Measurements from ENCODE around the gene ARHGAP24. TPM values are rescaled to one million over a fixed set of nuclear protein-coding genes. Genes with fewer than 3 reads are reported as not detected.

Gene ARHGAP24
- total RNA-seq, 2 donors from 2014 or later, result 66.8 to 85.6 TPM

GRCh38 chr4:85430226-85430625 lies 44.7 kb upstream of the ARHGAP24 start:
- DNase-seq, result no peak
- Mint-ChIP-seq H3K4me1 (peaks cover 18% of the 10 kb centered on the region), H3K4me3 (peak overlapping the region; percentile 7), H3K27ac (peak overlapping the region; percentile 26), H3K27me3 (ENCODE audit: insufficient read depth) (no peaks in the 10 kb centered on the region), H3K36me3 (ENCODE audit: low read depth) (no peaks in the 10 kb centered on the region), H3K9me3 (peaks cover 8% of the 10 kb centered on the region)
- WGBS, 2 experiments (ENCODE audit: insufficient coverage in 1 of 2, insufficient read length in 1 of 2), result 94% methylated on average over 3 of the region's 3 CpGs; no CpG with 5 or more reads in 1 of the 2 experiments
- no peak overlapping the region for H3K4me3 ChIP-seq (ENCODE audit: low read length)
- no peak overlapping the region for H3K27ac ChIP-seq (ENCODE audit: low read depth, low read length)
- H3K27me3 ChIP-seq (ENCODE audit: control insufficient read depth, insufficient read depth, low read length, poor library complexity, severe bottlenecking), result no peaks in the 10 kb centered on the region
- no peaks in the 10 kb centered on the region for H3K4me1 ChIP-seq (ENCODE audit: control insufficient read depth, insufficient read depth, low read length)
- peaks cover 13% of the 10 kb centered on the region for H3K9me3 ChIP-seq (ENCODE audit: control insufficient read depth, low read length)
- H3K36me3 ChIP-seq (ENCODE audit: control insufficient read depth, insufficient read depth, low read length), result no peaks in the 10 kb centered on the region
- TF ChIP-seq, protein P1, sequence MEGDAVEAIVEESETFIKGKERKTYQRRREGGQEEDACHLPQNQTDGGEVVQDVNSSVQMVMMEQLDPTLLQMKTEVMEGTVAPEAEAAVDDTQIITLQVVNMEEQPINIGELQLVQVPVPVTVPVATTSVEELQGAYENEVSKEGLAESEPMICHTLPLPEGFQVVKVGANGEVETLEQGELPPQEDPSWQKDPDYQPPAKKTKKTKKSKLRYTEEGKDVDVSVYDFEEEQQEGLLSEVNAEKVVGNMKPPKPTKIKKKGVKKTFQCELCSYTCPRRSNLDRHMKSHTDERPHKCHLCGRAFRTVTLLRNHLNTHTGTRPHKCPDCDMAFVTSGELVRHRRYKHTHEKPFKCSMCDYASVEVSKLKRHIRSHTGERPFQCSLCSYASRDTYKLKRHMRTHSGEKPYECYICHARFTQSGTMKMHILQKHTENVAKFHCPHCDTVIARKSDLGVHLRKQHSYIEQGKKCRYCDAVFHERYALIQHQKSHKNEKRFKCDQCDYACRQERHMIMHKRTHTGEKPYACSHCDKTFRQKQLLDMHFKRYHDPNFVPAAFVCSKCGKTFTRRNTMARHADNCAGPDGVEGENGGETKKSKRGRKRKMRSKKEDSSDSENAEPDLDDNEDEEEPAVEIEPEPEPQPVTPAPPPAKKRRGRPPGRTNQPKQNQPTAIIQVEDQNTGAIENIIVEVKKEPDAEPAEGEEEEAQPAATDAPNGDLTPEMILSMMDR (conservative IDR thresholded peaks at IDR 0.05), result no peak
- H3K9ac ChIP-seq (ENCODE audit: extremely low read depth, low read length, poor library complexity, severe bottlenecking), result no peak overlapping the region

GRCh38 chr4:85430697-85431096 lies 44.3 kb upstream of the ARHGAP24 start:
- H3K27ac Mint-ChIP-seq, result peak overlapping the region; percentile 26
- H3K4me1 Mint-ChIP-seq, result peaks cover 18% of the 10 kb centered on the region
- DNase-seq, result no peak

GRCh38 chr4:85431156-85431555 lies 43.8 kb upstream of the ARHGAP24 start:
- 97 to 100% methylated on average over 2 to 3 of the region's 3 CpGs for WGBS, 2 experiments (ENCODE audit: insufficient coverage in 1 of 2, insufficient read length in 1 of 2)
- Mint-ChIP-seq H3K4me1 (peaks cover 18% of the 10 kb centered on the region), H3K27me3 (ENCODE audit: insufficient read depth) (no peaks in the 10 kb centered on the region), H3K27ac (no peak overlapping the region), H3K36me3 (ENCODE audit: low read depth) (no peaks in the 10 kb centered on the region), H3K4me3 (no peak overlapping the region), H3K9me3 (peaks cover 10% of the 10 kb centered on the region)
- no peak overlapping the region for H3K27ac ChIP-seq (ENCODE audit: low read depth, low read length)
- peaks cover 13% of the 10 kb centered on the region for H3K9me3 ChIP-seq (ENCODE audit: control insufficient read depth, low read length)
- H3K4me3 ChIP-seq (ENCODE audit: low read length), result no peak overlapping the region
- no peak overlapping the region for H3K9ac ChIP-seq (ENCODE audit: extremely low read depth, low read length, poor library complexity, severe bottlenecking)
- no peak for DNase-seq
- no peaks in the 10 kb centered on the region for H3K4me1 ChIP-seq (ENCODE audit: control insufficient read depth, insufficient read depth, low read length)
- no peaks in the 10 kb centered on the region for H3K27me3 ChIP-seq (ENCODE audit: control insufficient read depth, insufficient read depth, low read length, poor library complexity, severe bottlenecking)
- TF ChIP-seq, protein P1 (conservative IDR thresholded peaks at IDR 0.05), result no peak
- no peaks in the 10 kb centered on the region for H3K36me3 ChIP-seq (ENCODE audit: control insufficient read depth, insufficient read depth, low read length)

More at GRCh38 chr4:85430697-85431096, 44.3 kb upstream of the ARHGAP24 start:
- Mint-ChIP-seq H3K36me3 (ENCODE audit: low read depth) (no peaks in the 10 kb centered on the region), H3K4me3 (peak overlapping the region; percentile 7), H3K9me3 (peaks cover 10% of the 10 kb centered on the region), H3K27me3 (ENCODE audit: insufficient read depth) (no peaks in the 10 kb centered on the region)
- Histone ChIP-seq H3K9me3 (ENCODE audit: control insufficient read depth, low read length) (peaks cover 13% of the 10 kb centered on the region), H3K4me1 (ENCODE audit: control insufficient read depth, insufficient read depth, low read length) (no peaks in the 10 kb centered on the region), H3K9ac (ENCODE audit: extremely low read depth, low read length, poor library complexity, severe bottlenecking) (no peak overlapping the region), H3K36me3 (ENCODE audit: control insufficient read depth, insufficient read depth, low read length) (no peaks in the 10 kb centered on the region), H3K27me3 (ENCODE audit: control insufficient read depth, insufficient read depth, low read length, poor library complexity, severe bottlenecking) (no peaks in the 10 kb centered on the region), H3K4me3 (ENCODE audit: low read length) (no peak overlapping the region), H3K27ac (ENCODE audit: low read depth, low read length) (no peak overlapping the region)
- 45 to 87% methylated on average over 1 to 5 of the region's 5 CpGs for WGBS, 2 experiments (ENCODE audit: insufficient coverage in 1 of 2, insufficient read length in 1 of 2)
- TF ChIP-seq, protein P1 (conservative IDR thresholded peaks at IDR 0.05), result no peak

All from endodermal cell (in vitro differentiated cells).